ENCODE data around the gene IBTK. TPM values are rescaled to one million over a fixed set of nuclear protein-coding genes. Genes with fewer than 3 reads are reported as not detected.

The IBTK gene
- total RNA-seq, 4 donors from 2014 or later, result 26.2 to 38.6 (median 27.2) TPM

- H3K9me3 ChIP-seq, result no peaks in the 10 kb centered on the region
- peak overlapping the region; percentile 95 to 97 (median 96) for H3K27ac ChIP-seq (replicated peaks in 1 of 4)
- H3K4me3 ChIP-seq, result peak overlapping the region; percentile 90 to 94 (median 92)
- intact Hi-C loops (cut with DNase I), result loop anchor here (10.0 kb wide), 1 partner anchor 1608 kb away; the partner anchor contains the start of genes CYB5R4 and RIPPLY2
- H3K36me3 ChIP-seq, result no peaks in the 10 kb centered on the region
- DNase-seq (ENCODE audit: extremely low spot score), result peak; percentile 94
- TF ChIP-seq POLR2A (IDR thresholded peaks at IDR 0.05; ENCODE audit: low read depth) (no peak), CTCF (IDR thresholded peaks at IDR 0.05) (no peak), EP300 (IDR thresholded peaks at IDR 0.05) (no peak), POLR2AphosphoS5 (IDR thresholded peaks at IDR 0.05) (no peak)
- peaks cover 29 to 59% (median 49%) of the 10 kb centered on the region in 4 donors for H3K4me1 ChIP-seq
- H3K27me3 ChIP-seq, result no peaks in the 10 kb centered on the region
- 4% methylated on average over 13 of the region's 32 CpGs for WGBS
Measured at GRCh38 chr6:82246802-82247504, 591 bp downstream of the IBTK start.

- Histone ChIP-seq H3K9me3 (no peaks in the 10 kb centered on the region), H3K27ac (replicated peaks in 1 of 4) (peak overlapping the region; percentile 95 to 97 (median 96)), H3K4me3 (peak overlapping the region; percentile 90 to 94 (median 92)), H3K27me3 (no peaks in the 10 kb centered on the region), H3K4me1 (peaks cover 29 to 59% (median 47%) of the 10 kb centered on the region in 4 donors), H3K36me3 (no peaks in the 10 kb centered on the region)
- 77% methylated on average over 12 of the region's 12 CpGs for WGBS
- no peak for TF ChIP-seq EP300 (IDR thresholded peaks at IDR 0.05)
- TF ChIP-seq CTCF (IDR thresholded peaks at IDR 0.05), result no peak
- TF ChIP-seq POLR2AphosphoS5 (IDR thresholded peaks at IDR 0.05), result no peak
- no peak for TF ChIP-seq POLR2A (IDR thresholded peaks at IDR 0.05; ENCODE audit: low read depth)
- intact Hi-C loops (cut with DNase I), result loop anchor here (10.0 kb wide), 1 partner anchor 1608 kb away; the partner anchor contains the start of genes CYB5R4 and RIPPLY2
- no peak for DNase-seq (ENCODE audit: extremely low spot score)
Measured at GRCh38 chr6:82246370-82246769, 1.2 kb downstream of the IBTK start.

GRCh38 chr6:82245376-82245775 lies 2.2 kb downstream of the IBTK start:
- H3K36me3 ChIP-seq, result no peaks in the 10 kb centered on the region
- no peak overlapping the region for H3K4me3 ChIP-seq
- H3K27me3 ChIP-seq, result no peaks in the 10 kb centered on the region
- no peak for TF ChIP-seq CTCF (IDR thresholded peaks at IDR 0.05)
- no peak for TF ChIP-seq POLR2AphosphoS5 (IDR thresholded peaks at IDR 0.05)
- no peak for TF ChIP-seq EP300 (IDR thresholded peaks at IDR 0.05)
- no peak for TF ChIP-seq POLR2A (IDR thresholded peaks at IDR 0.05; ENCODE audit: low read depth)
- intact Hi-C loops (cut with DNase I), result loop anchor here (10.0 kb wide), 1 partner anchor 1609 kb away; the partner anchor contains the start of genes CYB5R4 and RIPPLY2
- WGBS, result 100% methylated on average over 4 of the region's 4 CpGs
- peaks cover 29 to 64% (median 51%) of the 10 kb centered on the region in 4 donors for H3K4me1 ChIP-seq
- no peaks in the 10 kb centered on the region for H3K9me3 ChIP-seq
- DNase-seq (ENCODE audit: extremely low spot score), result no peak
- peak overlapping the region in 3 of 4 donors; percentile 96 to 97 (median 96) for H3K27ac ChIP-seq (replicated peaks in 1 of 4)

GRCh38 chr6:82243884-82244283 lies 3.7 kb downstream of the IBTK start:
- H3K4me1 ChIP-seq, result peaks cover 29 to 67% (median 53%) of the 10 kb centered on the region in 4 donors
- H3K36me3 ChIP-seq, result peaks cover 0 to 14% (median 7%) of the 10 kb centered on the region in 4 donors
- peak overlapping the region in 1 of 4 donors; percentile 29 for H3K27ac ChIP-seq (replicated peaks in 1 of 4)
- H3K27me3 ChIP-seq, result no peaks in the 10 kb centered on the region
- no peak overlapping the region for H3K4me3 ChIP-seq
- no peaks in the 10 kb centered on the region for H3K9me3 ChIP-seq
- no peak for DNase-seq (ENCODE audit: extremely low spot score)
- WGBS, result 70% methylated on average over 4 of the region's 4 CpGs
- intact Hi-C loops (cut with DNase I), result loop anchor here (10.0 kb wide), 1 partner anchor 1611 kb away; the partner anchor contains the start of genes CYB5R4 and RIPPLY2
- TF ChIP-seq POLR2AphosphoS5 (IDR thresholded peaks at IDR 0.05) (no peak), CTCF (IDR thresholded peaks at IDR 0.05) (no peak), POLR2A (IDR thresholded peaks at IDR 0.05; ENCODE audit: low read depth) (no peak), EP300 (IDR thresholded peaks at IDR 0.05) (no peak)

Measured in esophagus muscularis mucosa (tissue), 4 donors.